ENCODE measurements around the gene SLC25A18.
"Not testable (repeated sequence)": the region's sequence is repeated elsewhere in the genome, so short reads cannot be mapped to it uniquely, and the experiment has no call there.

SLC25A18 gene

GRCh38 chr22:17562906-17563870 lies at the start of gene SLC25A18:
Gene SLC25A18, plus strand, starts transcription at chr22:17563498. Its CDS starts 16,447 bp downstream, at chr22:17579945.
- no peak for DNase-seq (ENCODE audit: low read depth in 2 of 2)

GRCh38 chr22:17513612-17514011 lies 49.7 kb upstream of the SLC25A18 start:
- DNase-seq (ENCODE audit: low read depth in 2 of 2) = no peak

- no peak for DNase-seq (ENCODE audit: low read depth in 2 of 2)
Measured at GRCh38 chr22:17514084-17514483, 49.2 kb upstream of the SLC25A18 start.

GRCh38 chr22:17518406-17518805 lies 44.9 kb upstream of the SLC25A18 start:
- no peak for DNase-seq (ENCODE audit: low read depth in 2 of 2)

GRCh38 chr22:17521971-17522370 lies 41.3 kb upstream of the SLC25A18 start:
- DNase-seq (ENCODE audit: low read depth in 2 of 2) = not testable (repeated sequence)

- DNase-seq (ENCODE audit: low read depth in 2 of 2) = no peak
Measured at GRCh38 chr22:17523925-17524324, 39.4 kb upstream of the SLC25A18 start.

- DNase-seq (ENCODE audit: low read depth in 2 of 2) = no peak
Measured at GRCh38 chr22:17536269-17536668, 27.0 kb upstream of the SLC25A18 start.

- no peak for DNase-seq (ENCODE audit: low read depth in 2 of 2)
Measured at GRCh38 chr22:17537155-17537554, 26.1 kb upstream of the SLC25A18 start.

GRCh38 chr22:17540481-17540880 lies 22.8 kb upstream of the SLC25A18 start:
- no peak for DNase-seq (ENCODE audit: low read depth in 2 of 2)

- DNase-seq (ENCODE audit: low read depth in 2 of 2) = no peak
Measured at GRCh38 chr22:17541476-17541875, 21.8 kb upstream of the SLC25A18 start.

- no peak for DNase-seq (ENCODE audit: low read depth in 2 of 2)
Measured at GRCh38 chr22:17542452-17542851, 20.8 kb upstream of the SLC25A18 start.

GRCh38 chr22:17548010-17548755 lies 15.1 kb upstream of the SLC25A18 start:
- no peak for DNase-seq (ENCODE audit: low read depth in 2 of 2)

GRCh38 chr22:17548756-17549035 lies 14.6 kb upstream of the SLC25A18 start:
- no peak for DNase-seq (ENCODE audit: low read depth in 2 of 2)

- no peak for DNase-seq (ENCODE audit: low read depth in 2 of 2)
Measured at GRCh38 chr22:17549183-17549582, 14.1 kb upstream of the SLC25A18 start.

GRCh38 chr22:17549655-17550054 lies 13.6 kb upstream of the SLC25A18 start:
- DNase-seq (ENCODE audit: low read depth in 2 of 2) = no peak

- no peak for DNase-seq (ENCODE audit: low read depth in 2 of 2)
Measured at GRCh38 chr22:17552737-17553136, 10.6 kb upstream of the SLC25A18 start.

GRCh38 chr22:17554814-17555213 lies 8.5 kb upstream of the SLC25A18 start:
- DNase-seq (ENCODE audit: low read depth in 2 of 2) = no peak

- no peak for DNase-seq (ENCODE audit: low read depth in 2 of 2)
Measured at GRCh38 chr22:17559188-17559587, 4.1 kb upstream of the SLC25A18 start.

GRCh38 chr22:17563936-17564391 lies 666 bp downstream of the SLC25A18 start:
- no peak for DNase-seq (ENCODE audit: low read depth in 2 of 2)

- DNase-seq (ENCODE audit: low read depth in 2 of 2) = not testable (repeated sequence)
Measured at GRCh38 chr22:17566016-17566687, 2.9 kb downstream of the SLC25A18 start.

- DNase-seq (ENCODE audit: low read depth in 2 of 2) = no peak
Measured at GRCh38 chr22:17566776-17567175, 3.5 kb downstream of the SLC25A18 start.

GRCh38 chr22:17569971-17570511 lies 6.7 kb downstream of the SLC25A18 start:
- DNase-seq (ENCODE audit: low read depth in 2 of 2) = no peak
